Heart left ventricle (tissue), 13 donors: ENCODE data around the gene STIM1.

ENCODE experiments used
- POLR2A ChIP-seq, 2 donors: fragments of 450-650 bp; IDR thresholded peaks; one replicate each; pipeline ENCODE4 v1.6.1; 2017; ENCODE audit warnings: antibody characterized with exemption in 2 of 2, mild to moderate bottlenecking in 2 of 2, moderate library complexity in 2 of 2
- TF ChIP-seq, protein P1 (sequence below), 12 donors: fragments of 200-600 bp; sonication (generic) in 4 of 12; IDR thresholded peaks; one replicate each; pipeline versions ENCODE4 v1.5.0 to v1.8.0; 2018 to 2022; ENCODE audit warnings: antibody characterized with exemption in 12 of 12, mild to moderate bottlenecking in 5 of 12
- donor health status: ischemic (EF 13 %, LVEDD 7.1; RV severe dilation, severe dysfunction).
- donor health status: DM: no; HTN: yes; CAD: no.
- donor health status: DM: no; HTN: no; CAD: no.
- donor health status: ischemic (EF 25% LVEDD 6.9; RV normal size, moderate dysfunction).
- donor health status: ischemic (EF 25% LVEDD 5.7; RV mildly dilated, moderate dysfunction).
- donor health status: ischemic (EF 35%, LVEDD 5.7; RV mildly dilated, moderate dysfunction).
- donor health status: nonischemic (EF 11% LVEDD 7.7; RV severe dilation, severe dysfunction).
- donor health status: DM: yes; HTN: yes; CAD: no.
- donor health status: PGD.
- donor health status: ischemic (EF 29% LVEDD 5.4; RV normal size, mild dysfunction).
- donor health status: nonischemic (EF 23%, LVEDD 6.1; RV moderate dilation, normal function).

DNA sequence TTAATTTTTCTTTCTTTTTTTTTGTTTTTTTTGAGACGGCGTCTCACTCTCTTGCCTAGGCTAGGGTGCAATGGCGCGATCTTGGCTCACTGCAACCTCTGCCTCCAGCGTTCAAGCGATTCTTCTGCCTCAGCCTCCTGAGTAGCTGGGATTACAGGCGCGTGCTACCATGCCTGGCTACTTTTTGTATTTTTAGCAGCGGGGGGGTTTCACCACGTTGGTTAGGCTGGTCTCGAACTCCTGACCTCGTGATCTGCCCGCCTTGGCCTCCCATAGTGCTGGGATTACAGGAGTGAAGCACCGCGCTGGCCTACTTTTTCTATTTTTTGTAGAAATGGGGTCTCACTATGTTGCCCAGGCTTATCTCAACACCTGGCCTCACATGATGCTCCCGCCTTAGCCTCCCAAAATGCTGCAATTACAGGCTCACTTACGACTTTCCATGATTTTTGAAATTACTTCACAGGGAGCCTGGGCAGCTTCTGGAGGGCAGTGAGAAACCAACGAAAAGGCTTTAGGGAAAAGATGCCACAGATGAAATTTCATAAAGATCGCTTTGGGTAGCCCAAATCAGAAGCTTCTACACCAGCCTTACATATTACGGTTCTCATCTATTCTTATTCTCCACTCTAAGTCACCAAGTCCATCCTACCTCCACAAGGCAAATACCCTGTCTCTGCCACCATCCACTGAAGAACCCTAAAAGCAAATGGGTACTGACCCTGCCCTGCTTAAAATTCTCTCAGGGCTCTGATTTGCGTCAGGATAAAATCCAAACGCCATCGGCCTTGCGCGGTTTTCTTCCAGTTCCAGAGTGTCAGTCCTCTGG, 238.3 kb downstream of the STIM1 start:
- TF ChIP-seq, protein P1, sequence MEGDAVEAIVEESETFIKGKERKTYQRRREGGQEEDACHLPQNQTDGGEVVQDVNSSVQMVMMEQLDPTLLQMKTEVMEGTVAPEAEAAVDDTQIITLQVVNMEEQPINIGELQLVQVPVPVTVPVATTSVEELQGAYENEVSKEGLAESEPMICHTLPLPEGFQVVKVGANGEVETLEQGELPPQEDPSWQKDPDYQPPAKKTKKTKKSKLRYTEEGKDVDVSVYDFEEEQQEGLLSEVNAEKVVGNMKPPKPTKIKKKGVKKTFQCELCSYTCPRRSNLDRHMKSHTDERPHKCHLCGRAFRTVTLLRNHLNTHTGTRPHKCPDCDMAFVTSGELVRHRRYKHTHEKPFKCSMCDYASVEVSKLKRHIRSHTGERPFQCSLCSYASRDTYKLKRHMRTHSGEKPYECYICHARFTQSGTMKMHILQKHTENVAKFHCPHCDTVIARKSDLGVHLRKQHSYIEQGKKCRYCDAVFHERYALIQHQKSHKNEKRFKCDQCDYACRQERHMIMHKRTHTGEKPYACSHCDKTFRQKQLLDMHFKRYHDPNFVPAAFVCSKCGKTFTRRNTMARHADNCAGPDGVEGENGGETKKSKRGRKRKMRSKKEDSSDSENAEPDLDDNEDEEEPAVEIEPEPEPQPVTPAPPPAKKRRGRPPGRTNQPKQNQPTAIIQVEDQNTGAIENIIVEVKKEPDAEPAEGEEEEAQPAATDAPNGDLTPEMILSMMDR (IDR thresholded peaks at IDR 0.05): no peak
- no peak for TF ChIP-seq POLR2A (IDR thresholded peaks at IDR 0.05)
